ENCODE measurements around the gene NOL7.

- TF ChIP-seq CTCF (conservative IDR thresholded peaks at IDR 0.05 in 1 of 2, IDR thresholded peaks at IDR 0.05 in 1 of 2; ENCODE audit: extremely low read depth in 1 of 2, insufficient read depth in 1 of 2, low read depth in 1 of 2, low read length in 2 of 2) (peak; percentile 95), EZH2 (IDR thresholded peaks at IDR 0.05; ENCODE audit: borderline replicate concordance, low read length) (no peak)
Observed at GRCh38 chr6:13614926-13615791, at the start of gene NOL7.
